Uterus (tissue), 2 donors: Measurements from ENCODE around the gene DMGDH.

Source experiments
- POLR2A ChIP-seq, 2 donors: fragments of 450-650 bp; IDR thresholded peaks; one replicate each; pipeline ENCODE4 v1.6.1; 2016; ENCODE audit warnings: antibody characterized with exemption in 2 of 2, mild to moderate bottlenecking in 1 of 2, moderate library complexity in 1 of 2
- TF ChIP-seq, protein P1 (sequence below), 4 experiments: fragments of 200-600 bp in 2 of 4; fragments of 450-650 bp in 2 of 4; sonication (generic) in 2 of 4; IDR thresholded peaks; one replicate each; pipeline ENCODE4 v1.5.1; 2016 to 2019; ENCODE audit warnings: antibody characterized with exemption in 4 of 4, mild to moderate bottlenecking in 2 of 4, moderate library complexity in 1 of 4

DNA sequence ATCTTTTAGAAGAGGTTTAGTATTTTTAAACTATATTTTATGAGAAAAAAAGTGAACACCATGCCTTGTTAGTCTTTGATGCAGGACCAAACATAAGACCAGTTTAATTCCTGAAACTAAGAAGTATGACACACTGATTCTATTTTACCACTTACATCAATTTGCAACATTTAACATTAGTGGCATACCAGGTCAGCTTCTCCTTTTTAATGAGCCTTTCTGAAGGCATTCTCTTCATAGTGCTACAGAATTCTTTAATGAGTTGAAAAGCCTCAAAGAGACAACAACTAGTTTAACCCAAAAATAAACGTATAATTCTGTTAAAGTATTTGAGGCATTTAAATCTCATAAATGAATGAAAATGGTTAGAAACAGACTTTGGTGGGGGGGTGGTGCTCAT is 112.6 kb downstream of the DMGDH start:
- TF ChIP-seq, protein P1, sequence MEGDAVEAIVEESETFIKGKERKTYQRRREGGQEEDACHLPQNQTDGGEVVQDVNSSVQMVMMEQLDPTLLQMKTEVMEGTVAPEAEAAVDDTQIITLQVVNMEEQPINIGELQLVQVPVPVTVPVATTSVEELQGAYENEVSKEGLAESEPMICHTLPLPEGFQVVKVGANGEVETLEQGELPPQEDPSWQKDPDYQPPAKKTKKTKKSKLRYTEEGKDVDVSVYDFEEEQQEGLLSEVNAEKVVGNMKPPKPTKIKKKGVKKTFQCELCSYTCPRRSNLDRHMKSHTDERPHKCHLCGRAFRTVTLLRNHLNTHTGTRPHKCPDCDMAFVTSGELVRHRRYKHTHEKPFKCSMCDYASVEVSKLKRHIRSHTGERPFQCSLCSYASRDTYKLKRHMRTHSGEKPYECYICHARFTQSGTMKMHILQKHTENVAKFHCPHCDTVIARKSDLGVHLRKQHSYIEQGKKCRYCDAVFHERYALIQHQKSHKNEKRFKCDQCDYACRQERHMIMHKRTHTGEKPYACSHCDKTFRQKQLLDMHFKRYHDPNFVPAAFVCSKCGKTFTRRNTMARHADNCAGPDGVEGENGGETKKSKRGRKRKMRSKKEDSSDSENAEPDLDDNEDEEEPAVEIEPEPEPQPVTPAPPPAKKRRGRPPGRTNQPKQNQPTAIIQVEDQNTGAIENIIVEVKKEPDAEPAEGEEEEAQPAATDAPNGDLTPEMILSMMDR (IDR thresholded peaks at IDR 0.05): no peak
- no peak for TF ChIP-seq POLR2A (IDR thresholded peaks at IDR 0.05)
